IMR-90 (cell line): ENCODE results near the gene CRYBB2.
"Not testable (repeated sequence)": the region's sequence is repeated elsewhere in the genome, so short reads cannot be mapped to it uniquely, and the experiment has no call there.

Experiments used
- CEBPB ChIP-seq: IDR thresholded peaks from 2 replicates; pipeline ENCODE4 v1.6.1; 2012; ENCODE audit warnings: low read depth, low read length, improper control_type of control experiment
- CHD1 ChIP-seq: IDR thresholded peaks from 2 replicates; pipeline ENCODE4 v1.6.1; 2012; ENCODE audit warnings: low read depth, low read length, improper control_type of control experiment
- CTCF ChIP-seq: conservative IDR thresholded peaks from 2 replicates; pipeline ENCODE4 v1.5.1; 2012; ENCODE audit warnings: mild to moderate bottlenecking, low read depth, low read length, improper control_type of control experiment
- ELK1 ChIP-seq: fragments of 150-350 bp; IDR thresholded peaks from 2 replicates; pipeline ENCODE4 v1.6.1; 2016; ENCODE audit warnings: low read depth, mild to moderate bottlenecking, low read length, moderate library complexity, borderline replicate concordance
- MAFK ChIP-seq: IDR thresholded peaks from 2 replicates; pipeline ENCODE4 v1.6.1; 2012; ENCODE audit warnings: low read depth, low read length, improper control_type of control experiment
- MAZ ChIP-seq: IDR thresholded peaks from 2 replicates; pipeline ENCODE4 v1.6.1; 2012; ENCODE audit warnings: low read depth, mild to moderate bottlenecking, low read length, improper control_type of control experiment, moderate library complexity, borderline replicate concordance
- MXI1 ChIP-seq: IDR thresholded peaks from 2 replicates; pipeline ENCODE4 v1.6.1; 2012; ENCODE audit warnings: low read depth, mild to moderate bottlenecking, low read length, moderate library complexity, borderline replicate concordance
- POLR2A ChIP-seq: IDR thresholded peaks from 2 replicates; pipeline ENCODE4 v1.6.1; 2012; ENCODE audit warnings: mild to moderate bottlenecking, low read depth, low read length
- RAD21 ChIP-seq: IDR thresholded peaks from 2 replicates; pipeline ENCODE4 v1.6.1; 2012; ENCODE audit warnings: low read length, improper control_type of control experiment
- RCOR1 ChIP-seq: IDR thresholded peaks from 2 replicates; pipeline ENCODE4 v1.6.1; 2012; ENCODE audit warnings: mild to moderate bottlenecking, low read length, improper control_type of control experiment; ENCODE audit not compliant: insufficient replicate concordance
- RFX5 ChIP-seq: IDR thresholded peaks from 2 replicates; pipeline ENCODE4 v1.8.0; 2012; ENCODE audit warnings: low read depth, mild to moderate bottlenecking, low read length, moderate library complexity
- SMC3 ChIP-seq: fragments of 150-350 bp; IDR thresholded peaks from 2 replicates; pipeline ENCODE4 v1.6.1; 2016; ENCODE audit warnings: low read depth, mild to moderate bottlenecking, antibody characterized with exemption, low read length, moderate library complexity
- USF2 ChIP-seq: fragments of 150-350 bp; IDR thresholded peaks from 2 replicates; pipeline ENCODE4 v1.6.1; 2017; ENCODE audit warnings: mild to moderate bottlenecking, antibody characterized with exemption, low read length, low read depth

- not testable (repeated sequence) for TF ChIP-seq CTCF, ELK1, RAD21, MAZ, MAFK, RFX5, POLR2A, USF2, CEBPB, CHD1, SMC3, MXI1, RCOR1
Measured at GRCh38 chr22:25268902-25269301, 49.5 kb downstream of the CRYBB2 start.
